Common myeloid progenitor, CD34-positive (primary cell): ENCODE results near the gene KIN.

Experiments
- CTCF ChIA-PET: fragments of 350-600 bp; sonication (Branson Sonifier 250); formaldehyde crosslinking; loops from one replicate; lab custom pipeline; 2021; ENCODE audit warnings: antibody characterized with exemption; lab: Charles Lee
- POLR2A ChIA-PET: fragments of 350-600 bp; sonication (Branson Sonifier 250); formaldehyde crosslinking; loops from one replicate; lab custom pipeline; 2021; ENCODE audit warnings: antibody characterized with exemption; lab: Charles Lee
- DNase-seq, 3 donors: peaks; one replicate each; pipeline versions ENCODE4 v3.0.0 to v3.0.0-alpha.2; 2013
- H3K27ac ChIP-seq, 2 experiments: 1 replicate in 1 of 2; 2 replicates in 1 of 2; pipeline ENCODE4 v1.7.0; 2013; ENCODE audit warnings: inconsistent platforms in 2 of 2, low read length in 2 of 2, mild to moderate bottlenecking in 2 of 2, low read depth in 1 of 2, moderate library complexity in 1 of 2; ENCODE audit not compliant: severe bottlenecking in 2 of 2, insufficient read depth in 1 of 2, poor library complexity in 1 of 2
- H3K27me3 ChIP-seq, 5 experiments: replicated peaks in 2 of 5; 1 replicate in 3 of 5; 2 replicates in 2 of 5; pipeline versions ENCODE4 v1.6.1 to v1.7.0; 2013; ENCODE audit warnings: low read length in 4 of 5, mild to moderate bottlenecking in 2 of 5, moderate library complexity in 2 of 5, inconsistent platforms in 1 of 5; ENCODE audit not compliant: insufficient read depth in 5 of 5, control insufficient read depth in 4 of 5
- H3K36me3 ChIP-seq, 4 experiments: 1 replicate in 2 of 4; 2 replicates in 2 of 4; pipeline versions ENCODE4 v1.6.1 to v1.7.0; 2013; ENCODE audit warnings: low read length in 3 of 4, control low read depth in 1 of 4, mild to moderate bottlenecking in 1 of 4; ENCODE audit not compliant: control insufficient read depth in 4 of 4, insufficient read depth in 4 of 4
- H3K4me1 ChIP-seq, 4 experiments: 1 replicate in 3 of 4; 2 replicates in 1 of 4; pipeline versions ENCODE4 v1.6.1 to v1.7.1; 2013; ENCODE audit warnings: low read length in 3 of 4, mild to moderate bottlenecking in 3 of 4, control low read depth in 1 of 4, inconsistent platforms in 1 of 4, moderate library complexity in 1 of 4; ENCODE audit not compliant: control insufficient read depth in 4 of 4, insufficient read depth in 4 of 4; ENCODE audit errors: control extremely low read depth in 1 of 4
- H3K4me3 ChIP-seq, 7 experiments: 1 replicate in 4 of 7; 2 replicates in 3 of 7; pipeline versions ENCODE4 v1.5.1 to v1.7.0; 2013; ENCODE audit warnings: mild to moderate bottlenecking in 7 of 7, low read length in 6 of 7, moderate library complexity in 6 of 7, inconsistent platforms in 2 of 7, low read depth in 2 of 7, control low read depth in 1 of 7; ENCODE audit not compliant: insufficient read depth in 4 of 7, control insufficient read depth in 1 of 7; ENCODE audit errors: extremely low read depth in 1 of 7
- H3K9me3 ChIP-seq, 5 experiments: 1 replicate in 4 of 5; 2 replicates in 1 of 5; pipeline versions ENCODE4 v1.6.1 to v1.7.1; 2013; ENCODE audit warnings: low read length in 4 of 5, mild to moderate bottlenecking in 2 of 5, inconsistent platforms in 1 of 5, low read depth in 1 of 5, moderate library complexity in 1 of 5; ENCODE audit not compliant: control insufficient read depth in 4 of 5, insufficient read depth in 2 of 5; ENCODE audit errors: control extremely low read depth in 1 of 5
- WGBS: methylation state at CpG from one replicate; pipeline ENCODE4 v1.1.5; 2013; ENCODE audit not compliant: insufficient coverage; 5-methylcytosine and 5-hydroxymethylcytosine counted together

The KIN gene

DNA sequence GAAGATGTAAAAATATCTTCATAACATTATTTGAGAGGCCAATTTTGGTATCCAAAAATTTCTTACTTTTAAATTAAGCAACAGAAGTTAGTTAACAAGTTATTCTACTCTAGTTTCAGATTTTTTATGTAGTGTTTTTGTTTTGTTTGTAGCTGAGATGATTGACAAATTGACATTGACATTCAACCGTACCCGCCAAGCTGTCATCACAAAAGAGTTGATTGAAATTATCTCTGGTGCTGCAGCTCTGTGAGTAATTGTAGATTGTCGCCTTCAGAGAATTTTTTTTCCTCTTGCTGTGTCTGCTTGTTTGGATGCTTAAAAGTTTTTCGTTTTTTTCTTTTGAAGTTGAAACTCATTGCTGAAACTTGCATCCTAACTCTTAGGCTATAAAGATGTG is 14.8 kb upstream of the KIN start:
- Histone ChIP-seq H3K4me3 (no peak overlapping the region), H3K4me1 (no peaks in the 10 kb centered on the region), H3K27me3 (no peaks in the 10 kb centered on the region), H3K9me3 (no peaks in the 10 kb centered on the region), H3K36me3 (peaks cover 25 to 90% (median 66%) of the 10 kb centered on the region in 4 experiments), H3K27ac (no peak overlapping the region)
- POLR2A ChIA-PET: no interaction called here
- no peak for DNase-seq
- 89% methylated on average over 3 of the region's 4 CpGs for WGBS
- CTCF ChIA-PET: interaction anchor here (0.9 kb wide), 1 partner anchor 9 kb away, joined by 3 read pairs; no protein-coding TSS in a partner anchor

DNA sequence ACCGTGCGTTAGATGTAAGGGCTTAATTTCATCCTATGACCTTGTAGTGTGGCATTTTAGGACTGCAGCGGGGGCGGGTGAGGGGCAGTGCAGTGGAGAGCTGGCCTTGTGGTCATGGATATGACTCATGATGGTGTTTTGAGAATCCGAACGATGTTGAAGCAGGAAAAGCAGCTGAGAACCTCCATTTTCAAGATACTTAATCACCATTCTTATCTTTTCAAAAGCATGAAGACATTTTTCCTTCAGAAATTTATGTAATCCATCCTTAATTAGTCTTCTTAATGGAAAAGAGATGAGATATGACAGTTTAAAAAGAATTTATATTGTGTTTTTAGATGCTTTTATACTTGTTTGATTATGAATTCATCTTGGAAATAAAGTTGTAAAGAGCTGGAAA is 9.8 kb upstream of the KIN start:
- DNase-seq: peak in 2 of 3 donors; percentile 32 to 37
- 94% methylated on average over 2 of the region's 6 CpGs for WGBS
- H3K4me1 ChIP-seq: peaks cover 0 to 2% (median 0%) of the 10 kb centered on the region in 4 experiments
- no peaks in the 10 kb centered on the region for H3K27me3 ChIP-seq
- no peaks in the 10 kb centered on the region for H3K9me3 ChIP-seq
- H3K4me3 ChIP-seq: no peak overlapping the region
- CTCF ChIA-PET: interaction anchor here (1.5 to 2.4 kb wide), 3 partner anchors 11 to 21 kb away, joined by 4 to 11 read pairs (median 7); partner anchors contain the start of gene TAF3
- POLR2A ChIA-PET: no interaction called here
- peaks cover 14 to 60% (median 45%) of the 10 kb centered on the region in 4 experiments for H3K36me3 ChIP-seq
- H3K27ac ChIP-seq: peak overlapping the region in 1 of 2 experiments; percentile 4

DNA sequence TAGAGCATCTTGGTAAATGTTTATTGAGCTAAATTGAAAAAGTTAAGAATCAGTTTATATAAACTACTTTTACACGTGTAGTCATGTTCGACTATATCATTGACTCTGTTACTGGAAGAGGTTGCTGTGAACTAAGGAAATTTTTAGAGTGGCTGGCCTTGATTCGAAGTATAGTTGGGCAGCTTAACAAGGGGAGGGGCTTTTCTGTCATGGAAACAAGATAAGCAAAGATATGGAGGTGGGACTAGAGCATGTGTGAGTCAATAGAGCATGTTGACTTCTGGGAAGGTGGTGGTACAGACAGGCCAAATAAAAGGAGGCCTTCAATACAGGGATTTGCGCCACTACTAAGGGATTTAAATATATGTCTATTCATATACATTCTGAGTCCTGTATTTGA is 7.8 kb upstream of the KIN start:
- POLR2A ChIA-PET: no interaction called here
- Histone ChIP-seq H3K4me1 (peaks cover 0 to 5% (median under 1%) of the 10 kb centered on the region in 4 experiments), H3K27ac (no peak overlapping the region), H3K27me3 (no peaks in the 10 kb centered on the region), H3K36me3 (peaks cover 17 to 52% (median 35%) of the 10 kb centered on the region in 4 experiments), H3K4me3 (no peak overlapping the region), H3K9me3 (no peaks in the 10 kb centered on the region)
- 100% methylated on average over 3 of the region's 4 CpGs for WGBS
- DNase-seq: no peak
- CTCF ChIA-PET: no interaction called here

DNA sequence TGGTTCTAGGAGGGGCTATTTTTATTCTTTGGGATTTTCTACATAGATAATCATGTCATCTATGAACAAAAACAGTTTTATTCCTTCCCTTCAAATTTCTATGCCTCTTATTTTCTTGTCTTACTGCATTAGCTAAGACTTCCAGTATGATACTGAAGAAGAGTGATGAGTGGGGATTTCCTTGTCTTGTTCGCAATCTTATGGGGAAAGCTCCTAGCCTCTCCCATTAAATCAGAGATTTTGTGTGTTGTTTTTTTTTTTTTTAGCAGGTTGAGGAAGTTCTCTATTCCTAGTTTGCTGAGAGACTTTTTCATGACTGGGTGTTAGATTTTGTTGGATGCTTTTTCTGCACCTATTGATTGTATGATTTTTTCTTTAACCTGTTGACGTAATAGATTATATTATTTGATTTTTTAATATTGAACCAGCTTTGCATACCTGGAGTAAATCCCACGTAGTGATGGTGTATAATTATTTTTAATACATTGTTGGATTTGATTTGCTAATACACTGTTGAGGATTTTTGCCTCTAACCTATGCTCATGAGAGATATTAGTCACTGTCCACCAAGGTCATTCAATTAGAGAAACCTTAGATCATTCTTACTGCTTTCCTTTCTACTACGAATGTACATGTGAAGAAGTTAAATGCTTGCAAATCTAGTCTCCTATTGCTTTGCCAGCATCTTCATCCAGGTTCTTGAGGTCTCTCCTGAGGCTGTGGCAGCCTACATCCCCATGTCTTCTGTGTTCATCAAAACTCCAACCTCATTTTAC is 6.6 kb upstream of the KIN start:
- WGBS: 100% methylated on average over 2 of the region's 4 CpGs
- H3K4me1 ChIP-seq: peaks cover 2 to 16% (median 9%) of the 10 kb centered on the region in 4 experiments

DNA sequence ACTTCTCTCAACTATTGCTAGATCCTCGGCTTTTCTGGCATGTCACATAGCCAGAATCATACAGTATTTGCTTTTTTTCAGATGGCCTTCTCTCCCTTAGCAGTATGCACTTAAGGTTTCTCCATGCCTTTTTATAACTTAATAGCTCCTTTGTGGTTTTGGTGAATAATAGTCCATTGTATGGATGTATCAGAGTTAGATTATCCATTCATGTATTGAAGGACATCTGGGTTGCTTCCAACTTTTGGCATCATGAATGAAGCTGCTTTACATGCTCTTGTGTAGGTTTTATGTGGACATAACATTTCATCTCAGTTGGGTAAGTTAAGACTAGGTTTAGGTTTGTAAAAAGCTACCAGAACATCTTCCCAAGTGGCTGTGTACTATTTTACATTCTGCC is 4.7 kb upstream of the KIN start:
- Histone ChIP-seq H3K9me3 (no peaks in the 10 kb centered on the region), H3K27me3 (no peaks in the 10 kb centered on the region), H3K36me3 (peaks cover 9 to 32% (median 20%) of the 10 kb centered on the region in 4 experiments), H3K4me3 (no peak overlapping the region), H3K27ac (no peak overlapping the region), H3K4me1 (peaks cover 8 to 26% (median 16%) of the 10 kb centered on the region in 4 experiments)
- DNase-seq: no peak
- ChIA-PET POLR2A (no interaction called here), CTCF (interaction anchor here (1.5 to 2.2 kb wide), 2 partner anchors 8 to 37 kb away, joined by 4 to 6 read pairs; no protein-coding TSS in a partner anchor)
- 80% methylated on average over 1 of the region's 1 CpG for WGBS

More for the DNA sequence above, 6.6 kb upstream of the KIN start:
- peaks cover 17 to 48% (median 29%) of the 10 kb centered on the region in 4 experiments for H3K36me3 ChIP-seq
- POLR2A ChIA-PET: no interaction called here
- no peak for DNase-seq
- H3K27me3 ChIP-seq: no peaks in the 10 kb centered on the region
- H3K27ac ChIP-seq: no peak overlapping the region
- H3K9me3 ChIP-seq: no peaks in the 10 kb centered on the region
- no peak overlapping the region for H3K4me3 ChIP-seq
- CTCF ChIA-PET: interaction anchor here (1.2 kb wide), 1 partner anchor 17 kb away, joined by 4 read pairs; no protein-coding TSS in a partner anchor

DNA sequence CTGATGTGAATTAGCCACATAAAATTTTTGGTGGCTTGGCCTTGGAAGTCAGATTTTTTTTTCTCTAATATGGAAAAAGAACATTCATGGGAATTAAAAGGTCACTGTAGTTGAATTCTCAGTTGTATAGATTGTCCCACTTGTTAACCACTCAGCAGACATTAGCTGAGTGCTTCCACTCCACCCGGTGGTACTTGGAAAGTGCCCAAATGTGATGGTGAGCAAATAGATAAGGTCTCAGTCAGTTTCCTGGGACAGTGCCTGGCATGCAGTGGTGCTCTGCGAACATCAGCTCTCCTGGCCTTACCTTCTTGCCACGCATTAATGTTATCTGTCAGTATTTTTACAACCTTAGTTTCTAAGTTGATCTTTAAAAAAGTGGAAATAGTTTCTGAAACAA is 1.6 kb upstream of the KIN start:
- Histone ChIP-seq H3K4me1 (peaks cover 14 to 36% (median 30%) of the 10 kb centered on the region in 4 experiments), H3K27ac (peak overlapping the region; percentile 79 to 92), H3K36me3 (peaks cover 3 to 19% (median 13%) of the 10 kb centered on the region in 4 experiments), H3K27me3 (no peaks in the 10 kb centered on the region), H3K4me3 (peak overlapping the region in 6 of 7 experiments; percentile 74 to 100 (median 97)), H3K9me3 (no peaks in the 10 kb centered on the region)
- DNase-seq: peak in 1 of 3 donors; percentile 16
- WGBS: 0% methylated on average over 1 of the region's 3 CpGs
- ChIA-PET CTCF (interaction anchor here (1.4 to 3.5 kb wide), 2 partner anchors 10 to 29 kb away, joined by 3 to 24 read pairs; partner anchors contain the start of gene TAF3), POLR2A (interaction anchor here (2.1 kb wide), 1 partner anchor 29 kb away, joined by 17 read pairs; the partner anchor contains the start of gene TAF3)
